HCT116 (cell line): ENCODE data around the gene DCUN1D1.

Source experiments
- EZH2 ChIP-seq: fragments of 200-600 bp; sonication (generic); IDR thresholded peaks from 2 replicates; pipeline ENCODE4 v1.6.1; 2017; ENCODE audit warnings: antibody characterized with exemption, mixed run types
- POLR2A ChIP-seq: IDR thresholded peaks from 2 replicates; pipeline ENCODE4 v1.7.0; 2011; ENCODE audit warnings: borderline replicate concordance; ENCODE audit not compliant: insufficient read depth, insufficient read length; ENCODE audit errors: extremely low read depth
- POLR2AphosphoS5 ChIP-seq: IDR thresholded peaks from 2 replicates; pipeline ENCODE4 v1.6.1; 2011; ENCODE audit warnings: mild to moderate bottlenecking, low read depth, low read length, moderate library complexity
- RAD21 ChIP-seq: IDR thresholded peaks from 2 replicates; pipeline ENCODE4 v1.6.1; 2012; ENCODE audit warnings: low read depth, mild to moderate bottlenecking
- SIN3A ChIP-seq: IDR thresholded peaks from 2 replicates; pipeline ENCODE4 v1.6.1; 2012; ENCODE audit warnings: low read depth
- SRF ChIP-seq: IDR thresholded peaks from 2 replicates; pipeline ENCODE4 v1.6.1; 2012; ENCODE audit warnings: low read depth
- TF ChIP-seq, protein P1 (sequence below), 3 experiments: fragments of 200-600 bp in 1 of 3; sonication (generic) in 1 of 3; IDR thresholded peaks in 2 of 3; conservative IDR thresholded peaks in 1 of 3; 2 replicates each; pipeline ENCODE4 v1.5.1; 2012 to 2017; ENCODE audit warnings: low read depth in 2 of 3, low read length in 2 of 3, antibody characterized with exemption in 1 of 3, borderline replicate concordance in 1 of 3, control low read depth in 1 of 3, mild to moderate bottlenecking in 1 of 3, mixed read lengths in 1 of 3, mixed run types in 1 of 3, moderate library complexity in 1 of 3; ENCODE audit not compliant: insufficient read depth in 1 of 3
- TF ChIP-seq, protein P2 (sequence below): IDR thresholded peaks from 2 replicates; pipeline ENCODE4 v1.6.1; 2011; ENCODE audit warnings: mild to moderate bottlenecking, low read length, moderate library complexity; ENCODE audit not compliant: insufficient replicate concordance; ENCODE audit errors: extremely low read depth
- TF ChIP-seq, protein P3 (sequence below): IDR thresholded peaks from 2 replicates; pipeline ENCODE4 v1.6.1; 2012
- TF ChIP-seq, protein P4 (sequence below): IDR thresholded peaks from 2 replicates; pipeline ENCODE4 v1.6.1; 2012; ENCODE audit warnings: low read depth

DNA sequence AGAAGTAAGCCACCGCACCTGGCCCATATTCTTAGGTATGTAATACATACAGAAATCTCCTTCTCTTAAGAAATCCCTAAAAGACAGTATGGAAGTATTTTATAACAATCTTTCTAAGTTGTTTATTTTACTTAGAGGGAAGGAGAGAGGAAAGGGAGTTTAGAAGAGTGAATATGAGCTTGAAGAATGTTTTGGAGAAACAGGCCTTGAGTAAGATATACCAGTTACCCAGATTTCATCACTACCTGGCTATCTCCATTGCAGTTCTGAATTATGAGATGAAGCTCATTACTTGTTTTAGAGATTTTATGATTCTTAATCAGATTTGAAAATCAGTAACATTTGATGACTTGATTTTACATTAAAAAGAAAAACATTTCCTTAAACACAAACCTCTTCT, 71.9 kb downstream of the DCUN1D1 start:
- TF ChIP-seq POLR2A: no peak
- TF ChIP-seq, protein P1, sequence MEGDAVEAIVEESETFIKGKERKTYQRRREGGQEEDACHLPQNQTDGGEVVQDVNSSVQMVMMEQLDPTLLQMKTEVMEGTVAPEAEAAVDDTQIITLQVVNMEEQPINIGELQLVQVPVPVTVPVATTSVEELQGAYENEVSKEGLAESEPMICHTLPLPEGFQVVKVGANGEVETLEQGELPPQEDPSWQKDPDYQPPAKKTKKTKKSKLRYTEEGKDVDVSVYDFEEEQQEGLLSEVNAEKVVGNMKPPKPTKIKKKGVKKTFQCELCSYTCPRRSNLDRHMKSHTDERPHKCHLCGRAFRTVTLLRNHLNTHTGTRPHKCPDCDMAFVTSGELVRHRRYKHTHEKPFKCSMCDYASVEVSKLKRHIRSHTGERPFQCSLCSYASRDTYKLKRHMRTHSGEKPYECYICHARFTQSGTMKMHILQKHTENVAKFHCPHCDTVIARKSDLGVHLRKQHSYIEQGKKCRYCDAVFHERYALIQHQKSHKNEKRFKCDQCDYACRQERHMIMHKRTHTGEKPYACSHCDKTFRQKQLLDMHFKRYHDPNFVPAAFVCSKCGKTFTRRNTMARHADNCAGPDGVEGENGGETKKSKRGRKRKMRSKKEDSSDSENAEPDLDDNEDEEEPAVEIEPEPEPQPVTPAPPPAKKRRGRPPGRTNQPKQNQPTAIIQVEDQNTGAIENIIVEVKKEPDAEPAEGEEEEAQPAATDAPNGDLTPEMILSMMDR (IDR thresholded peaks at IDR 0.05 in 2 of 3, conservative IDR thresholded peaks at IDR 0.05 in 1 of 3; ENCODE audit: borderline replicate concordance in 1 of 3, insufficient read depth in 1 of 3, low read depth in 2 of 3, low read length in 2 of 3): no peak
- TF ChIP-seq POLR2AphosphoS5: no peak
- no peak for TF ChIP-seq SIN3A
- TF ChIP-seq, protein P2, sequence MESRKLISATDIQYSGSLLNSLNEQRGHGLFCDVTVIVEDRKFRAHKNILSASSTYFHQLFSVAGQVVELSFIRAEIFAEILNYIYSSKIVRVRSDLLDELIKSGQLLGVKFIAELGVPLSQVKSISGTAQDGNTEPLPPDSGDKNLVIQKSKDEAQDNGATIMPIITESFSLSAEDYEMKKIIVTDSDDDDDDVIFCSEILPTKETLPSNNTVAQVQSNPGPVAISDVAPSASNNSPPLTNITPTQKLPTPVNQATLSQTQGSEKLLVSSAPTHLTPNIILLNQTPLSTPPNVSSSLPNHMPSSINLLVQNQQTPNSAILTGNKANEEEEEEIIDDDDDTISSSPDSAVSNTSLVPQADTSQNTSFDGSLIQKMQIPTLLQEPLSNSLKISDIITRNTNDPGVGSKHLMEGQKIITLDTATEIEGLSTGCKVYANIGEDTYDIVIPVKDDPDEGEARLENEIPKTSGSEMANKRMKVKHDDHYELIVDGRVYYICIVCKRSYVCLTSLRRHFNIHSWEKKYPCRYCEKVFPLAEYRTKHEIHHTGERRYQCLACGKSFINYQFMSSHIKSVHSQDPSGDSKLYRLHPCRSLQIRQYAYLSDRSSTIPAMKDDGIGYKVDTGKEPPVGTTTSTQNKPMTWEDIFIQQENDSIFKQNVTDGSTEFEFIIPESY: no peak
- TF ChIP-seq, protein P3, sequence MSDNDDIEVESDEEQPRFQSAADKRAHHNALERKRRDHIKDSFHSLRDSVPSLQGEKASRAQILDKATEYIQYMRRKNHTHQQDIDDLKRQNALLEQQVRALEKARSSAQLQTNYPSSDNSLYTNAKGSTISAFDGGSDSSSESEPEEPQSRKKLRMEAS: no peak
- no peak for TF ChIP-seq RAD21
- no peak for TF ChIP-seq EZH2
- TF ChIP-seq SRF: no peak
- TF ChIP-seq, protein P4, sequence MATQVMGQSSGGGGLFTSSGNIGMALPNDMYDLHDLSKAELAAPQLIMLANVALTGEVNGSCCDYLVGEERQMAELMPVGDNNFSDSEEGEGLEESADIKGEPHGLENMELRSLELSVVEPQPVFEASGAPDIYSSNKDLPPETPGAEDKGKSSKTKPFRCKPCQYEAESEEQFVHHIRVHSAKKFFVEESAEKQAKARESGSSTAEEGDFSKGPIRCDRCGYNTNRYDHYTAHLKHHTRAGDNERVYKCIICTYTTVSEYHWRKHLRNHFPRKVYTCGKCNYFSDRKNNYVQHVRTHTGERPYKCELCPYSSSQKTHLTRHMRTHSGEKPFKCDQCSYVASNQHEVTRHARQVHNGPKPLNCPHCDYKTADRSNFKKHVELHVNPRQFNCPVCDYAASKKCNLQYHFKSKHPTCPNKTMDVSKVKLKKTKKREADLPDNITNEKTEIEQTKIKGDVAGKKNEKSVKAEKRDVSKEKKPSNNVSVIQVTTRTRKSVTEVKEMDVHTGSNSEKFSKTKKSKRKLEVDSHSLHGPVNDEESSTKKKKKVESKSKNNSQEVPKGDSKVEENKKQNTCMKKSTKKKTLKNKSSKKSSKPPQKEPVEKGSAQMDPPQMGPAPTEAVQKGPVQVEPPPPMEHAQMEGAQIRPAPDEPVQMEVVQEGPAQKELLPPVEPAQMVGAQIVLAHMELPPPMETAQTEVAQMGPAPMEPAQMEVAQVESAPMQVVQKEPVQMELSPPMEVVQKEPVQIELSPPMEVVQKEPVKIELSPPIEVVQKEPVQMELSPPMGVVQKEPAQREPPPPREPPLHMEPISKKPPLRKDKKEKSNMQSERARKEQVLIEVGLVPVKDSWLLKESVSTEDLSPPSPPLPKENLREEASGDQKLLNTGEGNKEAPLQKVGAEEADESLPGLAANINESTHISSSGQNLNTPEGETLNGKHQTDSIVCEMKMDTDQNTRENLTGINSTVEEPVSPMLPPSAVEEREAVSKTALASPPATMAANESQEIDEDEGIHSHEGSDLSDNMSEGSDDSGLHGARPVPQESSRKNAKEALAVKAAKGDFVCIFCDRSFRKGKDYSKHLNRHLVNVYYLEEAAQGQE: no peak
